ENCODE data around the gene ANAPC4. TPM values are rescaled to one million over a fixed set of nuclear protein-coding genes. Genes with fewer than 3 reads are reported as not detected.
A peak's percentile ranks its signal among the peaks of the same experiment; 100 is the strongest.

Gene ANAPC4
- polyA plus RNA-seq, 6 donors from 2014 or later: 14.7 to 23.1 (median 19.2) TPM

- Mint-ChIP-seq H3K36me3 (no peaks in the 10 kb centered on the region), H3K4me1 (peaks cover 0 to 2% (median 0%) of the 10 kb centered on the region in 3 donors), H3K27me3 (no peaks in the 10 kb centered on the region), H3K4me3 (no peak overlapping the region), H3K27ac (no peak overlapping the region), H3K9me3 (peaks cover 0 to 5% (median 0%) of the 10 kb centered on the region in 7 donors)
- no peak for ATAC-seq (ENCODE audit: low read depth in 2 of 2)
- no peak for DNase-seq
Measured at GRCh38 chr4:25425361-25425760, 48.3 kb downstream of the ANAPC4 start.

- H3K27ac Mint-ChIP-seq: no peak overlapping the region
- no peak for DNase-seq
- H3K4me1 Mint-ChIP-seq: no peaks in the 10 kb centered on the region
- peaks cover 0 to 5% (median 1%) of the 10 kb centered on the region in 7 donors for H3K9me3 Mint-ChIP-seq
- no peaks in the 10 kb centered on the region for H3K36me3 Mint-ChIP-seq
- H3K4me3 Mint-ChIP-seq: no peak overlapping the region
- no peaks in the 10 kb centered on the region for H3K27me3 Mint-ChIP-seq
- ATAC-seq (ENCODE audit: low read depth in 2 of 2): no peak
Measured at GRCh38 chr4:25427871-25428270, 50.8 kb downstream of the ANAPC4 start.

GRCh38 chr4:25430630-25431029, 53.6 kb downstream of the ANAPC4 start:
- H3K9me3 Mint-ChIP-seq: peaks cover 0 to 5% (median 2%) of the 10 kb centered on the region in 7 donors
- ATAC-seq (ENCODE audit: low read depth in 2 of 2) (no peak), DNase-seq (no peak)
- H3K27me3 Mint-ChIP-seq: no peaks in the 10 kb centered on the region
- H3K27ac Mint-ChIP-seq: peak overlapping the region in 1 of 6 donors; percentile 5
- H3K4me3 Mint-ChIP-seq: peak overlapping the region in 1 of 8 donors; percentile 5
- H3K36me3 Mint-ChIP-seq: no peaks in the 10 kb centered on the region
- H3K4me1 Mint-ChIP-seq: no peaks in the 10 kb centered on the region

GRCh38 chr4:25433966-25434827, 57.1 kb downstream of the ANAPC4 start:
- ATAC-seq (ENCODE audit: low read depth in 2 of 2): no peak
- no peak for DNase-seq
- Mint-ChIP-seq H3K9me3 (peaks cover 0 to 8% (median 5%) of the 10 kb centered on the region in 7 donors), H3K27ac (no peak overlapping the region), H3K27me3 (peaks cover 0 to 6% (median 0%) of the 10 kb centered on the region in 3 donors), H3K4me1 (no peaks in the 10 kb centered on the region), H3K36me3 (peaks cover 4 to 7% of the 10 kb centered on the region in 2 donors), H3K4me3 (no peak overlapping the region)

- no peak overlapping the region for H3K27ac Mint-ChIP-seq
- H3K9me3 Mint-ChIP-seq: peaks cover 0 to 12% (median 6%) of the 10 kb centered on the region in 7 donors
- H3K4me1 Mint-ChIP-seq: no peaks in the 10 kb centered on the region
- H3K27me3 Mint-ChIP-seq: peaks cover 0 to 13% (median 11%) of the 10 kb centered on the region in 3 donors
- H3K36me3 Mint-ChIP-seq: peaks cover 4 to 7% of the 10 kb centered on the region in 2 donors
- no peak for DNase-seq
- ATAC-seq (ENCODE audit: low read depth in 2 of 2): no peak
- H3K4me3 Mint-ChIP-seq: no peak overlapping the region
Measured at GRCh38 chr4:25437926-25438325, 60.9 kb downstream of the ANAPC4 start.

GRCh38 chr4:25439918-25440477, 62.9 kb downstream of the ANAPC4 start:
- ATAC-seq (ENCODE audit: low read depth in 2 of 2) (peak; percentile 32 to 52), DNase-seq (peak; percentile 36)
- Mint-ChIP-seq H3K4me3 (no peak overlapping the region), H3K36me3 (peaks cover 7 to 8% of the 10 kb centered on the region in 2 donors), H3K27me3 (peaks cover 0 to 15% (median 11%) of the 10 kb centered on the region in 3 donors), H3K27ac (no peak overlapping the region), H3K9me3 (peaks cover 0 to 12% (median 6%) of the 10 kb centered on the region in 7 donors), H3K4me1 (no peaks in the 10 kb centered on the region)

- H3K36me3 Mint-ChIP-seq: peaks cover 7 to 8% of the 10 kb centered on the region in 2 donors
- H3K27ac Mint-ChIP-seq: no peak overlapping the region
- peaks cover 0 to 15% (median 11%) of the 10 kb centered on the region in 3 donors for H3K27me3 Mint-ChIP-seq
- H3K9me3 Mint-ChIP-seq: peaks cover 0 to 12% (median 6%) of the 10 kb centered on the region in 7 donors
- no peak for DNase-seq
- H3K4me1 Mint-ChIP-seq: no peaks in the 10 kb centered on the region
- no peak for ATAC-seq (ENCODE audit: low read depth in 2 of 2)
- no peak overlapping the region for H3K4me3 Mint-ChIP-seq
Measured at GRCh38 chr4:25440478-25441030, 63.5 kb downstream of the ANAPC4 start.

- ATAC-seq (ENCODE audit: low read depth in 2 of 2) (no peak), DNase-seq (no peak)
- no peak overlapping the region for H3K4me3 Mint-ChIP-seq
- no peak overlapping the region for H3K27ac Mint-ChIP-seq
- H3K36me3 Mint-ChIP-seq: peaks cover 7 to 8% of the 10 kb centered on the region in 2 donors
- H3K27me3 Mint-ChIP-seq: peaks cover 0 to 16% (median 15%) of the 10 kb centered on the region in 3 donors
- peaks cover 0 to 12% (median 6%) of the 10 kb centered on the region in 7 donors for H3K9me3 Mint-ChIP-seq
- H3K4me1 Mint-ChIP-seq: no peaks in the 10 kb centered on the region
Measured at GRCh38 chr4:25441519-25442117, 64.6 kb downstream of the ANAPC4 start.

- Mint-ChIP-seq H3K4me3 (peak overlapping the region in 1 of 8 donors; percentile 74), H3K4me1 (no peaks in the 10 kb centered on the region), H3K36me3 (peaks cover 7 to 8% of the 10 kb centered on the region in 2 donors), H3K27ac (no peak overlapping the region), H3K9me3 (peaks cover 0 to 12% (median 6%) of the 10 kb centered on the region in 7 donors), H3K27me3 (peaks cover 0 to 16% (median 15%) of the 10 kb centered on the region in 3 donors)
- ATAC-seq (ENCODE audit: low read depth in 2 of 2) (no peak), DNase-seq (no peak)
Measured at GRCh38 chr4:25442863-25443307, 65.8 kb downstream of the ANAPC4 start.

- no peaks in the 10 kb centered on the region for H3K4me1 Mint-ChIP-seq
- ATAC-seq (ENCODE audit: low read depth in 2 of 2) (no peak), DNase-seq (no peak)
- peaks cover 0 to 10% (median 4%) of the 10 kb centered on the region in 7 donors for H3K9me3 Mint-ChIP-seq
- peaks cover 0 to 16% (median 12%) of the 10 kb centered on the region in 3 donors for H3K27me3 Mint-ChIP-seq
- H3K36me3 Mint-ChIP-seq: peaks cover 3 to 6% of the 10 kb centered on the region in 2 donors
- H3K27ac Mint-ChIP-seq: no peak overlapping the region
- H3K4me3 Mint-ChIP-seq: no peak overlapping the region
Measured at GRCh38 chr4:25443851-25444250, 66.8 kb downstream of the ANAPC4 start.

- H3K4me1 Mint-ChIP-seq: no peaks in the 10 kb centered on the region
- H3K4me3 Mint-ChIP-seq: no peak overlapping the region
- H3K9me3 Mint-ChIP-seq: peaks cover 0 to 1% (median 0%) of the 10 kb centered on the region in 7 donors
- H3K27me3 Mint-ChIP-seq: peaks cover 0 to 16% (median 9%) of the 10 kb centered on the region in 3 donors
- ATAC-seq (ENCODE audit: low read depth in 2 of 2) (no peak), DNase-seq (no peak)
- no peak overlapping the region for H3K27ac Mint-ChIP-seq
- peaks cover 0 to 4% of the 10 kb centered on the region in 2 donors for H3K36me3 Mint-ChIP-seq
Measured at GRCh38 chr4:25446611-25447010, 69.5 kb downstream of the ANAPC4 start.

- Mint-ChIP-seq H3K36me3 (peaks cover 0 to 4% of the 10 kb centered on the region in 2 donors), H3K4me1 (no peaks in the 10 kb centered on the region), H3K4me3 (no peak overlapping the region), H3K9me3 (peaks cover 0 to 1% (median 0%) of the 10 kb centered on the region in 7 donors), H3K27ac (no peak overlapping the region), H3K27me3 (peaks cover 0 to 14% (median 0%) of the 10 kb centered on the region in 3 donors)
- DNase-seq (no peak), ATAC-seq (ENCODE audit: low read depth in 2 of 2) (no peak)
Measured at GRCh38 chr4:25448379-25449109, 71.5 kb downstream of the ANAPC4 start.
